SU-DHL-6 (cell line): ENCODE measurements around the gene TCL1A.

ENCODE experiments used
- H2AFZ ChIP-seq: fragments of 200-600 bp; sonication (generic); 2 replicates; pipeline ENCODE4 v1.6.1; 2014; ENCODE audit warnings: low read depth, mild to moderate bottlenecking, moderate library complexity, mixed read lengths, antibody characterized with exemption, low read length; ENCODE audit not compliant: severe bottlenecking
- H3F3A ChIP-seq: fragments of 200-600 bp; shearing (Covaris generic); 2 replicates; pipeline ENCODE4 v1.6.0; 2016; ENCODE audit warnings: antibody characterized with exemption, mild to moderate bottlenecking; ENCODE audit not compliant: insufficient read depth
- H3K27ac ChIP-seq: fragments of 200-600 bp; sonication (generic); 2 replicates; pipeline ENCODE4 v1.5.1; 2016; ENCODE audit warnings: low read depth, mild to moderate bottlenecking, low read length, moderate library complexity, mixed read lengths
- H3K27me3 ChIP-seq: fragments of 200-600 bp; sonication (generic), shearing (Covaris generic); 2 replicates; pipeline ENCODE4 v1.6.0; 2014; ENCODE audit warnings: mild to moderate bottlenecking, low read length
- H3K36me3 ChIP-seq: fragments of 200-600 bp; sonication (generic); 2 replicates; pipeline ENCODE4 v1.6.1; 2014; ENCODE audit warnings: mild to moderate bottlenecking, low read length, mixed read lengths
- H3K4me2 ChIP-seq: fragments of 300-600, 200-600 bp; shearing (Covaris generic), sonication (generic); 2 replicates; pipeline ENCODE4 v1.6.0; 2014; ENCODE audit warnings: low read length, low read depth, mild to moderate bottlenecking; ENCODE audit not compliant: poor library complexity, severe bottlenecking
- H3K4me3 ChIP-seq: fragments of 200-600 bp; sonication (generic); 2 replicates; pipeline ENCODE4 v1.5.1; 2014; ENCODE audit warnings: antibody characterized with exemption, low read length, mild to moderate bottlenecking, mixed read lengths; ENCODE audit not compliant: insufficient read depth, poor library complexity, severe bottlenecking
- H3K79me2 ChIP-seq: fragments of 200-600 bp; sonication (generic); 2 replicates; pipeline ENCODE4 v1.6.1; 2014; ENCODE audit warnings: mild to moderate bottlenecking, low read length, moderate library complexity; ENCODE audit not compliant: insufficient read depth
- H3K9ac ChIP-seq: fragments of 200-600 bp; sonication (generic); 2 replicates; pipeline ENCODE4 v1.7.0; 2014; ENCODE audit warnings: mild to moderate bottlenecking, low read length
- H3K9me2 ChIP-seq: fragments of 200-600 bp; sonication (generic); replicated peaks from 2 replicates; pipeline ENCODE4 v1.6.1; 2014; ENCODE audit warnings: low read length; ENCODE audit not compliant: insufficient read depth
- H3K9me3 ChIP-seq: fragments of 200-600 bp; sonication (generic); 2 replicates; pipeline ENCODE4 v1.6.1; 2014; ENCODE audit warnings: low read length, mixed read lengths; ENCODE audit not compliant: insufficient read depth
- H4K20me1 ChIP-seq: fragments of 200-600 bp; sonication (generic); 2 replicates; pipeline ENCODE4 v1.6.1; 2014; ENCODE audit warnings: low read depth, mild to moderate bottlenecking, antibody characterized with exemption, low read length, moderate library complexity, mixed read lengths
- EZH2phosphoT487 ChIP-seq: fragments of 200-600 bp; sonication (generic), shearing (Covaris generic); conservative IDR thresholded peaks from 2 replicates; pipeline ENCODE4 v1.6.1; 2018; ENCODE audit warnings: mild to moderate bottlenecking, antibody characterized with exemption, low read length, moderate library complexity, mixed read lengths
- TF ChIP-seq, protein P1 (sequence below): fragments of 200-600 bp; sonication (generic); IDR thresholded peaks from one replicate; pipeline ENCODE4 v1.5.1; 2017; ENCODE audit warnings: antibody characterized with exemption, mild to moderate bottlenecking, low read length, moderate library complexity; ENCODE audit not compliant: insufficient read depth, poor library complexity, severe bottlenecking

The TCL1A gene

DNA sequence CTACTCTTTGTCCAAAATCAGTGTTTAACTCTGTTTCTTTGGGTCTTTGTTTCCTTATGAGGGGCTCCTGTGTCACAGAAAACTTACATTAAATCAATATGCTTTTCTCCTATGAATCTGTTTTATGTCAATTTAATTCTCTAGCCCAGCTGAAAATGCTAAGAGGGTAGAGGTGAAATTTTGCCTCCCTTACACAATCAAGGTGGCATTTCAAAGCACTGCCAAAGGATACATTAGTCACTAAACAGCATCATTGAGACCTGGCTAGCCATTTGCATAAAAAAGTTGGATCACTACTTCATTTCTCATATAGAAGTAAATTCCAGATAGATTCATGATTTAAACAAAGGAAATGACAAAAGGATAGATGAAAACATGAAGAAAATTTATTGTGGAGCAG is 15.6 kb downstream of the TCL1A start:
- H3K27ac ChIP-seq: peak overlapping the region; percentile 91
- peak overlapping the region; percentile 64 for H3K4me2 ChIP-seq
- H4K20me1 ChIP-seq: no peaks in the 10 kb centered on the region
- no peaks in the 10 kb centered on the region for H3K36me3 ChIP-seq
- no peak overlapping the region for H2AFZ ChIP-seq
- no peaks in the 10 kb centered on the region for H3K9me3 ChIP-seq
- H3K4me3 ChIP-seq: no peak overlapping the region
- peaks cover 56% of the 10 kb centered on the region for H3F3A ChIP-seq
- no peak for TF ChIP-seq EZH2phosphoT487
- TF ChIP-seq, protein P1, sequence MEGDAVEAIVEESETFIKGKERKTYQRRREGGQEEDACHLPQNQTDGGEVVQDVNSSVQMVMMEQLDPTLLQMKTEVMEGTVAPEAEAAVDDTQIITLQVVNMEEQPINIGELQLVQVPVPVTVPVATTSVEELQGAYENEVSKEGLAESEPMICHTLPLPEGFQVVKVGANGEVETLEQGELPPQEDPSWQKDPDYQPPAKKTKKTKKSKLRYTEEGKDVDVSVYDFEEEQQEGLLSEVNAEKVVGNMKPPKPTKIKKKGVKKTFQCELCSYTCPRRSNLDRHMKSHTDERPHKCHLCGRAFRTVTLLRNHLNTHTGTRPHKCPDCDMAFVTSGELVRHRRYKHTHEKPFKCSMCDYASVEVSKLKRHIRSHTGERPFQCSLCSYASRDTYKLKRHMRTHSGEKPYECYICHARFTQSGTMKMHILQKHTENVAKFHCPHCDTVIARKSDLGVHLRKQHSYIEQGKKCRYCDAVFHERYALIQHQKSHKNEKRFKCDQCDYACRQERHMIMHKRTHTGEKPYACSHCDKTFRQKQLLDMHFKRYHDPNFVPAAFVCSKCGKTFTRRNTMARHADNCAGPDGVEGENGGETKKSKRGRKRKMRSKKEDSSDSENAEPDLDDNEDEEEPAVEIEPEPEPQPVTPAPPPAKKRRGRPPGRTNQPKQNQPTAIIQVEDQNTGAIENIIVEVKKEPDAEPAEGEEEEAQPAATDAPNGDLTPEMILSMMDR: no peak
- no peaks in the 10 kb centered on the region for H3K79me2 ChIP-seq
- H3K9me2 ChIP-seq: no peaks in the 10 kb centered on the region
- no peaks in the 10 kb centered on the region for H3K27me3 ChIP-seq
- peak overlapping the region; percentile 42 for H3K9ac ChIP-seq

DNA sequence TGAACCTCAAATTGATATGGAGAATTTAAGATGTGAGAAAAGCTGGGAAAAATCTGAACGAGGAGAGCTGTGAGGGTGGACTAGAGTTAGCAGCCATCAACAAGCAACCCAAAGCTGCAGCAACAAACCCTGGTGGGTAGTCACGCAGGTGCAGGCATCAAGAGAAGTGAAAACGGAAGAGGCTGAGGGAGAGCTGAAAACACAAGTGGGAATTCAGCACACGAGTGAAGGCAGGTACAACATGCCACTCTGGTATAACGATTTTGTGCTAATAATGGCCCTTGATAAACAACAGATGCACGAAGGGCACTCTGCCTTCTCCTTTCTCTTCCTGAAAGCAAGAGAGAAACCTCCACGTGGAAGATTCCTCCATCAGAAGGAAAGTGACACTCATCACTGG is 16.2 kb downstream of the TCL1A start:
- H3K9me3 ChIP-seq: no peaks in the 10 kb centered on the region
- H3K4me3 ChIP-seq: peak overlapping the region; percentile 4
- H3K9me2 ChIP-seq: no peaks in the 10 kb centered on the region
- peak overlapping the region; percentile 6 for H2AFZ ChIP-seq
- no peak for TF ChIP-seq EZH2phosphoT487
- TF ChIP-seq, protein P1: no peak
- H3K4me2 ChIP-seq: peak overlapping the region; percentile 64
- H3F3A ChIP-seq: peaks cover 51% of the 10 kb centered on the region
- peak overlapping the region; percentile 42 for H3K9ac ChIP-seq
- H3K27me3 ChIP-seq: no peaks in the 10 kb centered on the region
- no peaks in the 10 kb centered on the region for H3K36me3 ChIP-seq
- no peaks in the 10 kb centered on the region for H4K20me1 ChIP-seq
- H3K79me2 ChIP-seq: no peaks in the 10 kb centered on the region
- H3K27ac ChIP-seq: peak overlapping the region; percentile 91

DNA sequence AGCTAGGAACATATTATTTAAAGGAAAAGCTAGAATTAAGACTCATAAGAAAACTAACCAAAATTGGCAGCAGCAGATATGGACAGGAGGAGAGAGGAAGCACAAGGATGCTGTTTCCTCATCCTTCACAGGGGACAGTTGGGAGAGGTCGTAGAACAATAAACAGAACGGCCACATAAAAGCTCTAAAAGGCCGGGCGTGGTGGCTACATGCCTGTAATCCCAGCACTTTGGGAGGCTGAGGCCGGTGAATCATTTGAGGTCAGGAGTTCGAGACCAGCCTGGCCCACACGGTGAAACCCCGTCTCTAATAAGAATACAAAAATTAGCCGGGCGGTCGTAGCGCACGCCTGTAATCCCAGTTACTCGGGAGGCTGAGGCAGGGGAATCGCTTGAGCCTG is 17.2 kb downstream of the TCL1A start:
- H3K36me3 ChIP-seq: no peaks in the 10 kb centered on the region
- no peaks in the 10 kb centered on the region for H3K79me2 ChIP-seq
- H3K4me2 ChIP-seq: peak overlapping the region; percentile 64
- no peaks in the 10 kb centered on the region for H3K27me3 ChIP-seq
- peak overlapping the region; percentile 42 for H3K9ac ChIP-seq
- H3K9me2 ChIP-seq: no peaks in the 10 kb centered on the region
- peaks cover 46% of the 10 kb centered on the region for H3F3A ChIP-seq
- no peaks in the 10 kb centered on the region for H4K20me1 ChIP-seq
- no peak overlapping the region for H2AFZ ChIP-seq
- H3K27ac ChIP-seq: peak overlapping the region; percentile 91
- no peak for TF ChIP-seq EZH2phosphoT487
- TF ChIP-seq, protein P1: no peak
- no peaks in the 10 kb centered on the region for H3K9me3 ChIP-seq
- H3K4me3 ChIP-seq: no peak overlapping the region
